ENCODE measurements around the gene SH3BGR.
"Not testable (repeated sequence)": the region's sequence is repeated elsewhere in the genome, so short reads cannot be mapped to it uniquely, and the experiment has no call there.

- not testable (repeated sequence) for TF ChIP-seq CTCF (conservative IDR thresholded peaks at IDR 0.05; ENCODE audit: low read depth, low read length); EZH2 (IDR thresholded peaks at IDR 0.05; ENCODE audit: borderline replicate concordance, low read depth, low read length, poor library complexity, severe bottlenecking)
These were observed 88.6 kb downstream of the SH3BGR start for GRCh38 chr21:39540367-39540766.
